Stomach (tissue), 4 donors: ENCODE results near the gene TMEM179.

Experiments
- EP300 ChIP-seq: sonication (generic); formaldehyde crosslinking; IDR thresholded peaks from one replicate; pipeline ENCODE4 v1.6.1; 2017; ENCODE audit warnings: antibody characterized with exemption
- TF ChIP-seq, protein P1 (sequence below), 7 experiments: fragments of 450-650 bp in 4 of 7; fragments of 200-600 bp in 3 of 7; sonication (generic) in 3 of 7; IDR thresholded peaks; one replicate each; pipeline ENCODE4 v1.5.1; 2016 to 2019; ENCODE audit warnings: antibody characterized with exemption in 7 of 7, control low read depth in 2 of 7, mild to moderate bottlenecking in 1 of 7

DNA sequence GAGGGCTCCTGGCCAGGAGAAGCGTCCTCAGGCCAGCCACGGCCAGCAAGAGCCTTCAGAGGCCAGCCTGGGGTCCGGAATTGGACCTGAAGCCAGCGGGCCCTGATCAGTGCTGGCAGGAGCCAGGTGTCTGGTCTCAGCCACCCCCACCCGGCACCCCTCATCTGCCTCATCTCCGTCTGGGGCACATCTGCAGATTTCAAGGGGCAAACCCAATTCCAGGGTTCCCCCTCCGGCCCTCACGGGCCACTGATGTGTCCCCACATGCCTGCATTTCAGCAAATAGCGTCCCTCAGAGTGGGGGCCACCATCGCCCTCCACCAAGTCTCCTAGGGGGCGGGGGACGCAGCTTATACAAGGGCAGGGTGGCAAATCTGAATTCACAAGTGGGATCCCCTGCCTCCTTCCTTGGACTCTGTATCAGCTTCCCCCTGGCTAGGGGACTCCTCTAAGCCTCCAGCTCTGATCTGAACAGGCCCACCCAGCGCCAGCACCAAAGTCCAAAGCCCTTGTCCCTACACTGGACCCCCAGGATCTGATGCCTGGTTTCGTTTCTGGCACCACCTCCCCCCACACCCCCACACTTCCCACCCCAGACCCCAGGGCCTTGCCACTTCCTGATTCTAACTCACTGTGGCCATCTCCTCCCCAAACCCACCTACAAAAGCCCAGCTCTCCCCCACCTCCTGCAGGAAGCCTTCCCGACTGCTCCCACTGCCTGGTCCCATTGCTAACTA is 10.1 kb downstream of the TMEM179 start:
- TF ChIP-seq EP300, result no peak
- TF ChIP-seq, protein P1, sequence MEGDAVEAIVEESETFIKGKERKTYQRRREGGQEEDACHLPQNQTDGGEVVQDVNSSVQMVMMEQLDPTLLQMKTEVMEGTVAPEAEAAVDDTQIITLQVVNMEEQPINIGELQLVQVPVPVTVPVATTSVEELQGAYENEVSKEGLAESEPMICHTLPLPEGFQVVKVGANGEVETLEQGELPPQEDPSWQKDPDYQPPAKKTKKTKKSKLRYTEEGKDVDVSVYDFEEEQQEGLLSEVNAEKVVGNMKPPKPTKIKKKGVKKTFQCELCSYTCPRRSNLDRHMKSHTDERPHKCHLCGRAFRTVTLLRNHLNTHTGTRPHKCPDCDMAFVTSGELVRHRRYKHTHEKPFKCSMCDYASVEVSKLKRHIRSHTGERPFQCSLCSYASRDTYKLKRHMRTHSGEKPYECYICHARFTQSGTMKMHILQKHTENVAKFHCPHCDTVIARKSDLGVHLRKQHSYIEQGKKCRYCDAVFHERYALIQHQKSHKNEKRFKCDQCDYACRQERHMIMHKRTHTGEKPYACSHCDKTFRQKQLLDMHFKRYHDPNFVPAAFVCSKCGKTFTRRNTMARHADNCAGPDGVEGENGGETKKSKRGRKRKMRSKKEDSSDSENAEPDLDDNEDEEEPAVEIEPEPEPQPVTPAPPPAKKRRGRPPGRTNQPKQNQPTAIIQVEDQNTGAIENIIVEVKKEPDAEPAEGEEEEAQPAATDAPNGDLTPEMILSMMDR (IDR thresholded peaks at IDR 0.05), result no peak
